GM18858 (cell line): ENCODE measurements around the gene KCNQ1OT1.

Experiments
- ATAC-seq: cut with Tn5 transposase; IDR thresholded peaks from one replicate; pipeline ENCODE4 v1.9.1; 2021; ENCODE audit not compliant: unreplicated experiment

The KCNQ1OT1 gene

GRCh38 chr11:2584812-2585565 lies 114.8 kb downstream of the KCNQ1OT1 start:
- no peak for ATAC-seq

DNA sequence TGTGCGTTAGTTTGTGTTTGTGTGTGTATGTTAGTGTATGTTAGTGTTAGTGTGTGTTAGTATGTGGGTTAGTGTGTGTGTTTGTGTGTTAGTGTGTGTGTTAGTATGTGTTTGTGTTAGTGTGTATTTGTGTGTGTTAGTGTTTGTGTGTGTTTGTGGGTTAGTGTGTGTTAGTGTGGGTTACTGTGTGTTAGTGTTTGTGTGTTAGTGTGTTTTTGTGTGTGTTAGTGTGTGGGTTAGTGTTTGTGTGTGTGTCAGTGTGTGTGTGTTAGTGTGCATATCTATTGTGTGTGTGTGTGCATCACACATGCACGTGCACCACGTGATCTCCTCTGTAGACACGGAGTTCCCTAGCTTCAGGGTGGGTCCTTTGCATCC lies 115.4 kb downstream of the KCNQ1OT1 start:
- no peak for ATAC-seq

GRCh38 chr11:2583605-2583958 lies 116.2 kb downstream of the KCNQ1OT1 start:
- no peak for ATAC-seq

- no peak for ATAC-seq
Observed at GRCh38 chr11:2582946-2583604, 116.7 kb downstream of the KCNQ1OT1 start.

GRCh38 chr11:2582351-2582945 lies 117.3 kb downstream of the KCNQ1OT1 start:
- no peak for ATAC-seq

DNA sequence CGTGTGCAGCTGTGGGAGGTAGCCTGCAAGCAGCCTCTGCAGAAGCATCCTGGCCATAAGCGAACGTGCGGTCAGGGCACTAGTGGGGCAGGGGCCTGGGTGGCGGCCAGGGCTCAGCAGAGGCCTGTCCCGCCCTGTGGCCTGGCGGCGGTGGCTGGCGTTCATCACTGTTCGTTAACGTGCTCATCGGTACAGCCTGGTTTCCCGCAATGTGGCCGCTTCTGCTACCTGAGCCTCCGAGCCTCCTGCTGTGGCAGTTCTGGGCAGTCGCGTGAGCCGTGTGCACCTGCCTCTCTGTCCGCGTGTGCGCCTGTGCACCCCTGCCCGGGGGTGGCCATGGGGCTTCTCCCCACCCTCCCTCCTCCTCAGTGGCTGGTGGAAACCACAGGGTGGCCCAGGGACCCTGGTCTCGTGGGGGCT lies 117.9 kb downstream of the KCNQ1OT1 start:
- no peak for ATAC-seq

- ATAC-seq = no peak
Observed at GRCh38 chr11:2581151-2581930, 118.5 kb downstream of the KCNQ1OT1 start.

DNA sequence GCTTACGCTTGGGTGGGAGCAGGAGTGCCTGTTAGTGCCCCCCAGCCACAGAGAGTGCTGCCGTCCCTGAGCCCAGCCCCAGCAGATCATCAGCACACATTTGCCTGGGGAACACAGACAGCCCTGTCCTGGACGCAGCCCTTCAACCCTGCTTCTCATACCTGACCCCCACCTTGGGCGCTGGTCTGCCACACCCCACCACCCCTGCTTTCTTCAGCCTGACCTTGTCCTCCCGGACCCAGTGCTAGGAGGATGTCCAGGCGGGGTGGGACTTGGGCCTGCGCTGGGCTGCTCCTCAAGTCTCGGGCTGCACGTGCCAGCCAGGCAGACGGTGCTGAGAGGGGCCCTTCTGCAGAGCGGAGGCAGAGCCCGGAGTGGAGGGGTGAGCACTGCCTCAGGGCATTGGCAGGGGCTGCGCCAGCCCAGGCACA lies 119.2 kb downstream of the KCNQ1OT1 start:
- ATAC-seq = no peak

- ATAC-seq = no peak
Observed at GRCh38 chr11:2580061-2580421, 119.8 kb downstream of the KCNQ1OT1 start.

- no peak for ATAC-seq
Observed at GRCh38 chr11:2579315-2580060, 120.3 kb downstream of the KCNQ1OT1 start.

DNA sequence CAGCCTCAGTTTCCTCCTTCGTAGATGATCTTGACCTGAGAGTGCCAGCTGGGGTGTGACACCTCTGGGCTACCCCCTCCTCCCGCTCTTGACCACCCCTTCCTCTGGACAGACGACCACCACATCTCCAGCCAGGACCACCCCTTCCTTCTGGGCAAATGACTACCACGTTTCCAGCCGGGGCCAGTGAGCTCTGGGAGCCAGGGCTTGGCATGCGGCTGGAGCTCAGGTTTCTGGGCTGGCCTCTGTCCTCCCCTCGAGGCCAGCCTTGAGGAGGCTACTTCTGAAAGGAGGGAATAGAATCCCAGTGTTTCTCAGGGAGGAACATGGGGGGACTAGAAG lies 120.9 kb downstream of the KCNQ1OT1 start:
- ATAC-seq = no peak

DNA sequence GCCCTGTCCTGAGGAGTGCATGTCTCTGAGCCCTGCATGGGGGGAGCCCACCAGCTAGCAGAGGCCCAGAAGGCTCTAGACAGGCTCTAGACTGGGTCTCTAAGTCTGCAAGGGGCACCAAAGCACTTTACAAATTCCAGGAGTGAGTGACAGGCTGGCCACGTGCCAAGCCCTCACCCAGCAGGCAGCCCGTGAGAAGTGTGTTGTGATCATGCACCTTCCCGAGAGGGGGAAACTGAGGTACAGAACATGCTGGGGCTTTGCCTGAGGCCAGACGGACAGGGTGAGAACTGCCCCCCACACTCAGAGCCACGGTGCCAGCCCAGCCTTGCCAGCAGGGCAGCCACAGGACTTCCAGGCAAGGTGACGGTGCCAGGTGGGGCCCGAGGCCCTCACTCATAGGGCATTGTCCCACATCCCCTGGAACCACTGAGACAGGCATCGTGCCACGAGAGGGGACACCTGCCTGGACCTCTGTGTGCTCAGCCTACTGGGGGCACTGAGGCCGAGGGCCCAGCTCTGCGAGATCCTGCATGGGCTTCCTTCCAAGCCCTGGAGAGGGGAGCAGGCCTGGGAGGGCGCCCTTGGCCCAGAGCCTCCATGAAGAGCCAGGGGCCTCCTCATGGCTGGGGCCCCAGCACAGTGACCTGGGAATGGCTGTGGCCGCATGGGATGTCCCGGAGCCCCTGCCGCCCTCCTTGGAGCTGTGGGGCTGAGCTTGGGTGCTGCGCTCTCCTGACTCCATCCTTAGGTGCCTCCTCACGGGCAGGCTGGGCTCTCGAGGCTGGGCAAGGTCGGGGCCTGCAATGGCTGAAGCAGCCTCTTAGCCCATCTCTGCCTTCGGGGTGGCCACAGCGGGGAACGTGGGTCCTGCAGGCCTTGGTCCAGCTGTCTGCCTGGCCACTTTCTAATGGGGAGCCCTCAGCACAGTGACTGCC lies 121.5 kb downstream of the KCNQ1OT1 start:
- no peak for ATAC-seq

DNA sequence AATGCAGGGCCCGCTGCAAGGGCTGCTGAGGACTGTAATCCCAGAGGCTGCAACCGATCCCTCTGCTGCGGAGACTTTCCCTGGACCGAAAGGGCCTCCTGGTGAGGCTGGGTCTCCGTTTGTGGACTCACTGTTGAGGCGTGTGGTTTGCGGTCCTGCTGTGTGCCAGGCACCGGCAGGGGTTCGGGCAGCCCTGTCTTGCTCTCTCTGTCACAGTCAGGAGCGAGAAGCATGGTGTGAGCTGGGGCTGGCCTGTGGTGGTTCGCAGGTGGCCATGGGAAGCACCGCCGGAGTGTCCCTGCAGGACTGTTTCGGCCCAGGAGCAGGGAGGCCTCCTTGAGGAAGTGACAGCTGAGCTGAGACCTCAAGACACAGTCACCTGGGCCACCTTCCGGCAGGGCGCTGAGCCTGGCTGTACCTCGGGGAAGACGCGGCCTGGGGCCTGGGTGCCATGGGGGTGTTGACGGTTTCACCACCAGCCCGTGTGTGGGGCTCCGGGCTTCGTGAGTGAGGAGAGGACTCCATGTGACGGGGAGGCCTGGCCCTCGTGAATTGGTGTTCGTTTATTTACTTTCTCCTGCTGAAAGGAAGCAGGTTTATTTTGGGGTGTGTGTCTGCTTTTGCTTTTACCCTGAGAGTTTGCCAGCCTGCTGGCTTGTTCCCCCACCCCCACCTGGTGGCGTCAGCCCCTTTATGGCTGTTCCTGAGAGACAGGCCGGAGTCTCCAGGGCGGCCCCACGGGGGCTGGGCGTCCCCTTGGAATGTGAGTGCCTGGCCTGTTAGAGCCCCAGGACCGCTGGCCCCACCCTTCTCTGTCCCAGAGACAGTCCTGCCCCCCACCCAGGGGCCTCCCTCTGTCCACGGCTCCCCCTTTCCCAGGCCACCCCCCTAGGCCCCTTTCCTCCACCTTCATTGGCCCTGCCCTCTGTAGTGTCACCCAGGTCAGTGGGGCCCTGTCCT lies 122.5 kb downstream of the KCNQ1OT1 start:
- ATAC-seq = no peak

DNA sequence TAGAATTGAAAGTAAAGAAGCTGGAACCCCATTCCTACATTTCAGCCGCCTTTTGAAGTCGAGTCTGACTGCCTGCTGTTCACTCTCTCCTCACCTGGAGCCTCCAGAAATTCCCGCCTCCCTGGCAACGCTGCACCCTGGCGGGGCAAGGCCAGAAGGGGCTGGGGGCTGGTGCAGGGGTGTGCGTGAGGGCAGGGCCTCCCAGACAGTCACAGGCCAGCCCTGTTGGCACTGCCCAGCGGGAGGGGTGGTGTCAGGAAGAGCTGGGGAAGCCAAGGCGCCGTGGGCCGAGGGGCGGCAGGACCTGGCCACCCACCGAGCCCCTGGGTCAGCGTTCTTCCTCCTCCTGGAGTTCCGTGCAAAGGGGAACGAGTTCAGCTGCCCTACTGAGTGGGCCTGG lies 123.2 kb downstream of the KCNQ1OT1 start:
- ATAC-seq = no peak

DNA sequence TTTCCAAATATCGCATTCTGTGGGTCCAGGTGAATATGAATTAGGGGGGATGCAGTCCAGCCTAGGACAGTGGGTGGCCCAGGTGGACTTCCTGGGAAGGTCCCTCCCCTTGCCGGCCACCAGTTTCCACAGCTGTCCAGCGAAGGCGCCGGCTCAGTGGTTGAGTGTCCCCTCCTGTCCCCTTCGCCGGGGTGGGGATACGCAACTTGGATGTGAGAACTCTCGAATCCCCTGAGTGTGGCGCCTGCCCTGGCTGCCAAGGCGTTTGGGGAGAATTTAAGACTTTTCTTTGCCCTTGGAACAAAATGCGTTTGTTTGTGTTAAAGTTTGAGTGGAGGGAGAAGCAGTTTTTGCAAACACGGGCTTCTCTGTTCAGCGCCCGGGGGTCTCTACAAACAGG lies 123.7 kb downstream of the KCNQ1OT1 start:
- no peak for ATAC-seq

GRCh38 chr11:2575591-2576051 lies 124.2 kb downstream of the KCNQ1OT1 start:
- ATAC-seq = no peak

DNA sequence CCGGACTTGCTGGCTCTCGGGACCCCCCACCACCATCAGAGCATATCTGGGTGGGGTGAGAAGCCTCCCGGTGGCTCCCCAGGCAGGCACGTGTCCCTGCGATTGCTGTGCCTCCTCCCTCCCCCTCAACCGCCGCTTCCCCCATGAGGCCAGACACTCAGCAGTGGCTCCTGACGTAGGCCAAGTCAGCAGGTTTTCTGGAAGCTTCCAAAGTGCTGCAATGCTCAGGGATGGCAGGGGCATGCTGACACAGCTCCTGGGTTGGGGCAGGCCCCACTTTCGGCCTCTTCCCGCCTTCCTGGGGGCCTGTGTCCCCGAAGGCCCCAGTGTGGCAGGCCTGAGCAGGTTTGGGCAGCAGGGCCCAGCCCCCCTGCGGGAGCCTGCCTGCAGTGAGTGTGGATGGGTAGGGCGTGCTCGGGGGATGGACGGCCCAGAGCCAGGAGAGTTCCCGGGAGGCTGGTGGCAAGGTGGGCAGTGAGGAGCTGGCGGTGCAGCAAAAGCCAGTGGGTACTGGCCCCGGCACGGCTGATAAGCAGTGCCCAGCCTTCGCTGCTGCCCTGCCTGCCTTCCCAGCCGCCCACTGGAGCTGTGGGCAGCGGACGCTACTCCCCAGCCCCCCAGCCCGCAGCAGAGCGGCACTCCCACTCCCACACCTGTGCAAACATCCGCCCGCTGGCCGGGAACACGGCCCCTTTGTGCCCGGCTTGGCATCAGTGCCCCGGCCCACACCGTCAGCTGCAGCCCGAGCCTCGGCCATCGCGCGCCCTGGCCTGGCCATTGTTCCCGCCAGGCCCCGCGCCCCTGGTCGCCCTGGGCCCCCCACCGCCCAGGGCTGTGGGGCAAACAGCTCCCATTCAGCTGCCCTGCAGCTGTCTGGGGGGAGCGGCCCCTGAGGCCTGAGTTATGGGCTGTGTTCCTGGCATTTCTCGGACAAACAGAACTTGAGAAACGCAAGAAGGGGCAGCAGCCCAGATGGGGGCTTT lies 125.0 kb downstream of the KCNQ1OT1 start:
- ATAC-seq = no peak
